GM12801 (cell line): Measurements from ENCODE around the gene RPL14.

ENCODE experiments used
- CTCF ChIP-seq: IDR thresholded peaks from one replicate; pipeline ENCODE4 v1.5.1; 2011; ENCODE audit warnings: control low read depth; ENCODE audit not compliant: insufficient read length; ENCODE audit errors: extremely low read depth

Gene RPL14

GRCh38 chr3:40505599-40506462, 48.7 kb downstream of the RPL14 start, which contains the start of gene ZNF620:
Gene ZNF620, plus strand, starts transcription at chr3:40506039. Its CDS starts 314 bp downstream, at chr3:40506353.
- no peak for TF ChIP-seq CTCF

- no peak for TF ChIP-seq CTCF
These were observed 54.0 kb downstream of the RPL14 start for GRCh38 chr3:40511031-40511718.

- no peak for TF ChIP-seq CTCF
These were observed 59.1 kb downstream of the RPL14 start for GRCh38 chr3:40516201-40516600.

- no peak for TF ChIP-seq CTCF
These were observed 60.9 kb downstream of the RPL14 start for GRCh38 chr3:40518067-40518466.
